AG10803 (cell line): ENCODE measurements around the gene UROC1.

Experiments used
- DNase-seq: peaks from one replicate; pipeline ENCODE4 v3.0.0; 2010; ENCODE audit warnings: low read depth
- H3K4me3 ChIP-seq: 2 replicates; pipeline ENCODE4 v1.5.1; 2011; ENCODE audit warnings: mild to moderate bottlenecking, low read length, control low read depth
- TF ChIP-seq, protein P1 (sequence below): conservative IDR thresholded peaks from 2 replicates; pipeline ENCODE4 v1.5.1; 2011; ENCODE audit warnings: mild to moderate bottlenecking, low read length, control low read depth, inconsistent platforms

Gene UROC1

DNA sequence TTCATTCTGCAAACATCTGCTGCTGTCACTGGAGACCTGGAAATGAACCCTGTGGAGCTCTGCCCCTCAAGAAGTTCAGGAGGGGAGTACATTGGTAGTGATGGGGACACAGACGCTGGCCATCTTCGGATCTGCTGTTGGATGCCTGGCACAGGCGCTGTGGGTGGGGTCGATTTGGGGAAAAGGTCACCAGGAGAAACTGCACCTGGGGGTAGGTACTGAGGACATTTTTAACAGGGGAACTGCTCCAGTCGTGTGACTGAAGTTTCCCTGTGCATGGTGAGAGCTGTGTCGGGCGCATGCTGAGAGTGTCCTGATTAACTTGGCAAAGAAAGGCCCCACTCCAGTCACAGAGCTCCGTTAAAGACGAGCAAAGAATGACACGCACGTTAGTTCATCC, 3.4 kb downstream of the UROC1 start:
- no peak overlapping the region for H3K4me3 ChIP-seq
- TF ChIP-seq, protein P1, sequence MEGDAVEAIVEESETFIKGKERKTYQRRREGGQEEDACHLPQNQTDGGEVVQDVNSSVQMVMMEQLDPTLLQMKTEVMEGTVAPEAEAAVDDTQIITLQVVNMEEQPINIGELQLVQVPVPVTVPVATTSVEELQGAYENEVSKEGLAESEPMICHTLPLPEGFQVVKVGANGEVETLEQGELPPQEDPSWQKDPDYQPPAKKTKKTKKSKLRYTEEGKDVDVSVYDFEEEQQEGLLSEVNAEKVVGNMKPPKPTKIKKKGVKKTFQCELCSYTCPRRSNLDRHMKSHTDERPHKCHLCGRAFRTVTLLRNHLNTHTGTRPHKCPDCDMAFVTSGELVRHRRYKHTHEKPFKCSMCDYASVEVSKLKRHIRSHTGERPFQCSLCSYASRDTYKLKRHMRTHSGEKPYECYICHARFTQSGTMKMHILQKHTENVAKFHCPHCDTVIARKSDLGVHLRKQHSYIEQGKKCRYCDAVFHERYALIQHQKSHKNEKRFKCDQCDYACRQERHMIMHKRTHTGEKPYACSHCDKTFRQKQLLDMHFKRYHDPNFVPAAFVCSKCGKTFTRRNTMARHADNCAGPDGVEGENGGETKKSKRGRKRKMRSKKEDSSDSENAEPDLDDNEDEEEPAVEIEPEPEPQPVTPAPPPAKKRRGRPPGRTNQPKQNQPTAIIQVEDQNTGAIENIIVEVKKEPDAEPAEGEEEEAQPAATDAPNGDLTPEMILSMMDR, result no peak
- DNase-seq, result no peak

DNA sequence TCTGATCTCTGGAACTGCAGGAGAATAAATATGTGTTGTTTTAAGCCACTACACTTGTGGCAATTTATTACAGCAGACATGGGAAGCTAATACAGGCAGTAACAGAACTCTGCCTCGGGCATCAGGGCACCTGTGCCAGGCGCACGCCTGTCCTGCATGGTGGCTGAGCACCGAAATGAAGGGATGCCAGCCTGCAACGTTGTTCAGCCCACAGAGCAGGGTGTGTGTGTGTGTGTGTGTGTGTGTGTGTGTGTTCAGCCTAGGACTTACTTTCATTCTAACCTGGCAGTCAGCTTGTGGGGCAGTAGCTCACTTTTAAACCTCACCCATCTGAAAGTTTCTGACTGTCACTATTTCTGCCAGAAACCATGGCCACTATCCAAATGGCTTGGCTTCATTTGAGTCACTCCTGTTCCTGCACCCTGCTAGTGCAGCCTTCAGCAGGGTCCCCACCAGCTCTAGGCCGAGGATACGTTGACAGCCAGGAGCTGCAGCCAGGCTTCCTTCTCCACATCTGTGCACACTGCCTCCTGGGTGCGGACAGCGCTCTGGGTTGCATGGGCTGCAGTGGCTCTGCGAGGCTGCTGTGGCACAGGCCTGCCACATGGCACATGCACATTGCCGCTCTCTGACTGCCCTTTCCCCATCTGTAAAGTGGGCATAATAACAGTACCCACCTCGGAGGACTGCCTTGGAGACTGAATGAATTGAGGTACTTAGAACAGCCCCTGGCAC, 4.5 kb downstream of the UROC1 start:
- no peak for DNase-seq

DNA sequence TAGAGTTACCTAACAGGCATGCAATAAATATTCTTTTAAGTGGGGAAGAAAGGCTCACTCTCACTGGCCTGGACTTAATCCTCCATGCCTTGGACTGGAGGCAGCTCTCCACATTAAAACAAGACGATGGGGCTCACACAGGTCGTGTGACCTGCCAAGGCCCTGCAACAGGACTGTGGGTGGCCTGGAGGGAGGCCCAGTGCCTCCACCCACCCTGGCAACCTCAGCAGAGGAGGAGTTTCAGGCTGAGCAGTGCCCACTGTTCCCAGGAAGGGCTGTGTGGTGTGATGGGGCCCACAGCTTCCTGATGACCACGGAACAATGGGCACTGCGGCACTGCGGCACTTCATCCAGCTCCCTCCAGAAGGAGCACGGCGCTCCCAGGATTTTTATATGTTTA, 5.5 kb downstream of the UROC1 start:
- TF ChIP-seq, protein P1, result no peak
- no peak for DNase-seq
- H3K4me3 ChIP-seq, result no peak overlapping the region

More for the DNA sequence above, 4.5 kb downstream of the UROC1 start:
- TF ChIP-seq, protein P1, result no peak
- no peak overlapping the region for H3K4me3 ChIP-seq

DNA sequence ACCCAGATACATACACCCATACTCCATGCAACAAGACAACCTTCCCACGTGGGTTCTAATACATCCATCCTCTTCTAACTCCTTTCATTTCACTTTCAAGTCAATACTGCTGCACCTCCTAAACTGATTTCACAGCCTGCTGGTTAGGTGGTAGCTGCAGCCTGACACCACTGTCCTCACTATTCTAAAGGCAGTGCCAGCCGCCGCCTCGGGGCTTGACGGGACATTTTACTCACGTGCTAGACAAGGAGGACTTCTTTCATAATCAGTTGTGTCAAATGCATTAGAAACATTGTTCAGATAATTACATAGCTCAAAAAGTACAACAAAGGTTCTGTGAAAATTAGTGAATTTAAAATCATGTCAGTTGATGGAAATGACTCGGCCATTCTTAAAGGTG, 6.3 kb downstream of the UROC1 start:
- DNase-seq, result no peak
- H3K4me3 ChIP-seq, result no peak overlapping the region
- TF ChIP-seq, protein P1, result no peak

DNA sequence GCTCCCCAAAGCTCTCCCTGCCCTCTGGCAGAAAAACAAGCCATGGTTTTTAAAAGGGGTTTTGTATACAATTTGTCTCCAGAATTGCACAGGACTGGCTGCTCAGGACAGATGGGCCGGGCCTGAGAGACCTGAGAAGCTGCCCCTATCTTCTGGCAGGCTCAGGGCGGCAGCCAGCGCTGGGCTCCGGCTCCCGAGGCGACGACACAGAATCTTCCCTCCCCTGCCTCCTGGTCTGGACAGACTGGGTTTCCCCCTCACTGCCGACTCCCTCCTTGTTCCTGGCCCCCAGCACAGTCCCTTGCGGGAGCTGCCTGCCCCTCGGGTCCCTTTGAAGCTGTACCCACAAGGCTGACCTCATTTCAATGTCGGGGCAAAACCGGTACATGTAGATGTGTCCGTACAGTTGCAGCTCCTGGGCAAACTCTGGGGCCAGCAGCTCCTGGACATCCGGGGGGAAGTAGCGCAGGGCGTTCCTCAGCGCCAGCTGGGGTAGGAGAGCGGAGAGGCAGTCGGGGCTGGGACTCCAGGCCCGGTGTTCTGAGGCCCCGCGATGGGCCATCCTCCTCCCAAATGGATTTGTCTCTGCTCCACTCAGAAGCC, 7.2 kb downstream of the UROC1 start:
- H3K4me3 ChIP-seq, result no peak overlapping the region
- DNase-seq, result no peak
- TF ChIP-seq, protein P1, result no peak

DNA sequence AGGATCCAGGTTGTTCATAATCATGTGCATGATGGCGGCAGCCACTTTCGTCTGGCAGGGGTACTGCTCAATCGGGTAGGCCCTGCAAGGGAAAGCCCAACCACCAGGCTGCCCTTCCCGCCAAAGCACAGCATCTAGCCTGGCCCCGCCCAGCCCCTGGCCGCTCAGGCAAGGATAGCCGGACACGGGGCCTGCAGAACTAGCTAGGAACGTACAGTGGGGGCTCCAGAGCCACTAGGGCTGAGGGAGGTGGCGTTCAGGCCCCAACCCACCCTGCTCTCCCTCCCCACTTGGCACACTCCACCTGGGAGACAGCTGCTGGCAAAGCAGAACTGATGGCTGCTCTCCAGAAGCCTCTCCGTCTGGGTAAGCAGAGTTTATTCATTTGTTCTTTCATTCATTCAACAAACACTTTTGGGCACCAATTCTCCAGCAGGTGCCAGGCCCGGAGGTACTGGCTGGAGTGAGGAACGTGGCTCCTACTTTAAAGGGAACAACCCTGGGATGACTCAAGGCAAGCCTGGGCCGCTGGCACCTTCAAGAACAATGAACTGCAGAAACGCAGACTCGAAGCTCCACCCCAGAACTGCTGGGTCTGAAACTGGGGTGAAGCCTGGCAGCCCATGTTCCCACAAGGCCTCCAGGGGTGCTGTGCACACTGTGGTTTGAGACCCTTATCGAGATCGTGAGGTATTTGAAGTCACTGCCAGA, 7.8 kb downstream of the UROC1 start:
- TF ChIP-seq, protein P1, result no peak
- DNase-seq, result no peak
- H3K4me3 ChIP-seq, result no peak overlapping the region
